Measurements from ENCODE around the gene ARHGEF9. TPM values are rescaled to one million over a fixed set of nuclear protein-coding genes. Genes with fewer than 3 reads are reported as not detected.

The ARHGEF9 gene
- total and polyA plus RNA-seq, 2 donors (not counting 1 experiment from before 2014, with no cell fraction given) = 11.5 to 18.5 TPM

DNA sequence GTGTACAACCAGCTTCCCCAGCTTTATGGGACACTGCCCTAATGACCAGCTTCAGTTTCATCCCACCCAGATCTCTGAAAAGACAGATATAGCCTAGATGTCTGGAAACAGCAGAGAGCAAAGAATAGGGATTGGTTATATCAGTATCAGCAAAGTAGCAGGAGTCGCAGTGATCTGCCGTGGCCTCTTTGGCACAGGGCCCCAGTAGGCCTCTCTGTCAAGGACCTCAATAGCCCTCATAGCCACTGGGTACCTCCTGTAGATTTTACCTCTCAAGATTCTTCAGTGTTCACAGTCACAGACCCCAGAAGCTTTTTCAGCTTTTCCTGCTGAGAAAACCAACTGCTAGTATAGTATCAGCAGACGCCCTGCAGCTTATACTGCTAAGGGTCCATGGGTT is 104.6 kb downstream of the ARHGEF9 start:
- Histone ChIP-seq H3K9ac (ENCODE audit: insufficient read depth, low read length) (no peak overlapping the region), H3K9me3 (ENCODE audit: control insufficient read depth, insufficient read depth, low read depth, low read length) (no peaks in the 10 kb centered on the region), H3K36me3 (ENCODE audit: control insufficient read depth, insufficient read depth, low read length) (no peaks in the 10 kb centered on the region), H3K4me3 (replicated peaks in 1 of 4; ENCODE audit: control extremely low read depth in 1 of 4, insufficient read depth in 1 of 4, low read depth in 3 of 4, low read length in 4 of 4) (no peak overlapping the region), H3K27ac (ENCODE audit: insufficient read depth, low read length) (no peak overlapping the region), H3K4me1 (ENCODE audit: control insufficient read depth, extremely low read depth, insufficient read depth, low read length) (no peaks in the 10 kb centered on the region), H3K79me2 (ENCODE audit: control insufficient read depth, insufficient read depth, low read length) (no peaks in the 10 kb centered on the region), H3K27me3 (ENCODE audit: control insufficient read depth, insufficient read depth, low read length) (no peaks in the 10 kb centered on the region), H3K4me2 (ENCODE audit: extremely low read depth, insufficient read depth, low read length) (no peak overlapping the region), H2AFZ (ENCODE audit: low read length) (no peak overlapping the region), H4K20me1 (ENCODE audit: control insufficient read depth, extremely low read depth, insufficient read depth, low read length) (no peaks in the 10 kb centered on the region)
- TF ChIP-seq, protein P1, sequence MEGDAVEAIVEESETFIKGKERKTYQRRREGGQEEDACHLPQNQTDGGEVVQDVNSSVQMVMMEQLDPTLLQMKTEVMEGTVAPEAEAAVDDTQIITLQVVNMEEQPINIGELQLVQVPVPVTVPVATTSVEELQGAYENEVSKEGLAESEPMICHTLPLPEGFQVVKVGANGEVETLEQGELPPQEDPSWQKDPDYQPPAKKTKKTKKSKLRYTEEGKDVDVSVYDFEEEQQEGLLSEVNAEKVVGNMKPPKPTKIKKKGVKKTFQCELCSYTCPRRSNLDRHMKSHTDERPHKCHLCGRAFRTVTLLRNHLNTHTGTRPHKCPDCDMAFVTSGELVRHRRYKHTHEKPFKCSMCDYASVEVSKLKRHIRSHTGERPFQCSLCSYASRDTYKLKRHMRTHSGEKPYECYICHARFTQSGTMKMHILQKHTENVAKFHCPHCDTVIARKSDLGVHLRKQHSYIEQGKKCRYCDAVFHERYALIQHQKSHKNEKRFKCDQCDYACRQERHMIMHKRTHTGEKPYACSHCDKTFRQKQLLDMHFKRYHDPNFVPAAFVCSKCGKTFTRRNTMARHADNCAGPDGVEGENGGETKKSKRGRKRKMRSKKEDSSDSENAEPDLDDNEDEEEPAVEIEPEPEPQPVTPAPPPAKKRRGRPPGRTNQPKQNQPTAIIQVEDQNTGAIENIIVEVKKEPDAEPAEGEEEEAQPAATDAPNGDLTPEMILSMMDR (conservative IDR thresholded peaks at IDR 0.05 in 1 of 2, IDR thresholded peaks at IDR 0.05 in 1 of 2; ENCODE audit: low read depth in 1 of 2, low read length in 2 of 2) = no peak
- no peak for TF ChIP-seq EZH2 (IDR thresholded peaks at IDR 0.05; ENCODE audit: low read length, missing control alignments)
- DNase-seq (ENCODE audit: low read depth in 2 of 2) = no peak

GRCh38 chrX:63679432-63679831 is 105.6 kb downstream of the ARHGEF9 start:
- DNase-seq (ENCODE audit: low read depth in 2 of 2) = no peak
- Histone ChIP-seq H4K20me1 (ENCODE audit: control insufficient read depth, extremely low read depth, insufficient read depth, low read length) (no peaks in the 10 kb centered on the region), H3K9me3 (ENCODE audit: control insufficient read depth, insufficient read depth, low read depth, low read length) (no peaks in the 10 kb centered on the region), H3K27me3 (ENCODE audit: control insufficient read depth, insufficient read depth, low read length) (no peaks in the 10 kb centered on the region), H2AFZ (ENCODE audit: low read length) (no peak overlapping the region), H3K27ac (ENCODE audit: insufficient read depth, low read length) (no peak overlapping the region), H3K4me1 (ENCODE audit: control insufficient read depth, extremely low read depth, insufficient read depth, low read length) (no peaks in the 10 kb centered on the region), H3K4me2 (ENCODE audit: extremely low read depth, insufficient read depth, low read length) (no peak overlapping the region), H3K79me2 (ENCODE audit: control insufficient read depth, insufficient read depth, low read length) (no peaks in the 10 kb centered on the region), H3K9ac (ENCODE audit: insufficient read depth, low read length) (no peak overlapping the region), H3K4me3 (replicated peaks in 1 of 4; ENCODE audit: control extremely low read depth in 1 of 4, insufficient read depth in 1 of 4, low read depth in 3 of 4, low read length in 4 of 4) (no peak overlapping the region), H3K36me3 (ENCODE audit: control insufficient read depth, insufficient read depth, low read length) (no peaks in the 10 kb centered on the region)
- TF ChIP-seq, protein P1 (conservative IDR thresholded peaks at IDR 0.05 in 1 of 2, IDR thresholded peaks at IDR 0.05 in 1 of 2; ENCODE audit: low read depth in 1 of 2, low read length in 2 of 2) = no peak
- no peak for TF ChIP-seq EZH2 (IDR thresholded peaks at IDR 0.05; ENCODE audit: low read length, missing control alignments)

- no peak overlapping the region for H3K4me2 ChIP-seq (ENCODE audit: extremely low read depth, insufficient read depth, low read length)
- H3K27me3 ChIP-seq (ENCODE audit: control insufficient read depth, insufficient read depth, low read length) = no peaks in the 10 kb centered on the region
- H2AFZ ChIP-seq (ENCODE audit: low read length) = no peak overlapping the region
- no peaks in the 10 kb centered on the region for H3K79me2 ChIP-seq (ENCODE audit: control insufficient read depth, insufficient read depth, low read length)
- H3K4me1 ChIP-seq (ENCODE audit: control insufficient read depth, extremely low read depth, insufficient read depth, low read length) = no peaks in the 10 kb centered on the region
- no peak overlapping the region for H3K4me3 ChIP-seq (replicated peaks in 1 of 4; ENCODE audit: control extremely low read depth in 1 of 4, insufficient read depth in 1 of 4, low read depth in 3 of 4, low read length in 4 of 4)
- no peak overlapping the region for H3K27ac ChIP-seq (ENCODE audit: insufficient read depth, low read length)
- no peak overlapping the region for H3K9ac ChIP-seq (ENCODE audit: insufficient read depth, low read length)
- H3K9me3 ChIP-seq (ENCODE audit: control insufficient read depth, insufficient read depth, low read depth, low read length) = no peaks in the 10 kb centered on the region
- TF ChIP-seq, protein P1 (conservative IDR thresholded peaks at IDR 0.05 in 1 of 2, IDR thresholded peaks at IDR 0.05 in 1 of 2; ENCODE audit: low read depth in 1 of 2, low read length in 2 of 2) = no peak
- TF ChIP-seq EZH2 (IDR thresholded peaks at IDR 0.05; ENCODE audit: low read length, missing control alignments) = no peak
- no peaks in the 10 kb centered on the region for H4K20me1 ChIP-seq (ENCODE audit: control insufficient read depth, extremely low read depth, insufficient read depth, low read length)
- H3K36me3 ChIP-seq (ENCODE audit: control insufficient read depth, insufficient read depth, low read length) = no peaks in the 10 kb centered on the region
- no peak for DNase-seq (ENCODE audit: low read depth in 2 of 2)
Observed at GRCh38 chrX:63675716-63676115, 109.3 kb downstream of the ARHGEF9 start.

Measured in fibroblast of lung (primary cell).